Measurements from ENCODE around the gene ZFYVE19.

- TF ChIP-seq, protein P1, sequence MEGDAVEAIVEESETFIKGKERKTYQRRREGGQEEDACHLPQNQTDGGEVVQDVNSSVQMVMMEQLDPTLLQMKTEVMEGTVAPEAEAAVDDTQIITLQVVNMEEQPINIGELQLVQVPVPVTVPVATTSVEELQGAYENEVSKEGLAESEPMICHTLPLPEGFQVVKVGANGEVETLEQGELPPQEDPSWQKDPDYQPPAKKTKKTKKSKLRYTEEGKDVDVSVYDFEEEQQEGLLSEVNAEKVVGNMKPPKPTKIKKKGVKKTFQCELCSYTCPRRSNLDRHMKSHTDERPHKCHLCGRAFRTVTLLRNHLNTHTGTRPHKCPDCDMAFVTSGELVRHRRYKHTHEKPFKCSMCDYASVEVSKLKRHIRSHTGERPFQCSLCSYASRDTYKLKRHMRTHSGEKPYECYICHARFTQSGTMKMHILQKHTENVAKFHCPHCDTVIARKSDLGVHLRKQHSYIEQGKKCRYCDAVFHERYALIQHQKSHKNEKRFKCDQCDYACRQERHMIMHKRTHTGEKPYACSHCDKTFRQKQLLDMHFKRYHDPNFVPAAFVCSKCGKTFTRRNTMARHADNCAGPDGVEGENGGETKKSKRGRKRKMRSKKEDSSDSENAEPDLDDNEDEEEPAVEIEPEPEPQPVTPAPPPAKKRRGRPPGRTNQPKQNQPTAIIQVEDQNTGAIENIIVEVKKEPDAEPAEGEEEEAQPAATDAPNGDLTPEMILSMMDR (IDR thresholded peaks at IDR 0.05), result no peak
- TF ChIP-seq POLR2A (IDR thresholded peaks at IDR 0.05) (no peak), EP300 (IDR thresholded peaks at IDR 0.05) (no peak)
Observed at GRCh38 chr15:40775007-40775406, 31.9 kb upstream of the ZFYVE19 start.
